ENCODE results near the gene ATP5MC2.
A peak's percentile ranks its signal among the peaks of the same experiment; 100 is the strongest.
"Not testable (repeated sequence)": the region's sequence is repeated elsewhere in the genome, so short reads cannot be mapped to it uniquely, and the experiment has no call there.

Gene ATP5MC2

GRCh38 chr12:53675701-53676607 lies at the start of gene ATP5MC2:
Gene ATP5MC2, minus strand, starts transcription at chr12:53676083. Its CDS starts 3,469 bp downstream, at chr12:53672614.
- peak; percentile 96 for DNase-seq (ENCODE audit: low read depth)

- no peak for DNase-seq (ENCODE audit: low read depth)
Measured at GRCh38 chr12:53722450-53723041, 46.7 kb upstream of the ATP5MC2 start.

- DNase-seq (ENCODE audit: low read depth) = no peak
Measured at GRCh38 chr12:53720946-53721345, 45.1 kb upstream of the ATP5MC2 start.

- DNase-seq (ENCODE audit: low read depth) = no peak
Measured at GRCh38 chr12:53719649-53720048, 43.8 kb upstream of the ATP5MC2 start.

GRCh38 chr12:53718567-53718966 lies 42.7 kb upstream of the ATP5MC2 start:
- not testable (repeated sequence) for DNase-seq (ENCODE audit: low read depth)

- DNase-seq (ENCODE audit: low read depth) = no peak
Measured at GRCh38 chr12:53717319-53717718, 41.4 kb upstream of the ATP5MC2 start.

- no peak for DNase-seq (ENCODE audit: low read depth)
Measured at GRCh38 chr12:53714004-53714403, 38.1 kb upstream of the ATP5MC2 start.

- DNase-seq (ENCODE audit: low read depth) = no peak
Measured at GRCh38 chr12:53713516-53713915, 37.6 kb upstream of the ATP5MC2 start.

GRCh38 chr12:53712059-53712643 lies 36.3 kb upstream of the ATP5MC2 start:
- DNase-seq (ENCODE audit: low read depth) = no peak

GRCh38 chr12:53710091-53710490 lies 34.2 kb upstream of the ATP5MC2 start:
- no peak for DNase-seq (ENCODE audit: low read depth)

- no peak for DNase-seq (ENCODE audit: low read depth)
Measured at GRCh38 chr12:53709671-53710070, 33.8 kb upstream of the ATP5MC2 start.

GRCh38 chr12:53706080-53706479 lies 30.2 kb upstream of the ATP5MC2 start:
- DNase-seq (ENCODE audit: low read depth) = no peak

GRCh38 chr12:53703756-53704155 lies 27.9 kb upstream of the ATP5MC2 start:
- DNase-seq (ENCODE audit: low read depth) = no peak

GRCh38 chr12:53701518-53702264 lies 25.8 kb upstream of the ATP5MC2 start:
- peak; percentile 56 for DNase-seq (ENCODE audit: low read depth)

- no peak for DNase-seq (ENCODE audit: low read depth)
Measured at GRCh38 chr12:53700567-53700966, 24.7 kb upstream of the ATP5MC2 start.

GRCh38 chr12:53699678-53700025 lies 23.8 kb upstream of the ATP5MC2 start:
- DNase-seq (ENCODE audit: low read depth) = no peak

GRCh38 chr12:53698948-53699677 lies 23.2 kb upstream of the ATP5MC2 start:
- no peak for DNase-seq (ENCODE audit: low read depth)

- no peak for DNase-seq (ENCODE audit: low read depth)
Measured at GRCh38 chr12:53696655-53697331, 20.9 kb upstream of the ATP5MC2 start.

GRCh38 chr12:53696285-53696654 lies 20.4 kb upstream of the ATP5MC2 start:
- DNase-seq (ENCODE audit: low read depth) = no peak

GRCh38 chr12:53695152-53696145 lies 19.6 kb upstream of the ATP5MC2 start:
- no peak for DNase-seq (ENCODE audit: low read depth)

Data from activated T-helper 1 cell treated with Interleukin-2 at 50 U/mL for 16 hours (primary cell).